HepG2 (cell line): Measurements from ENCODE around the gene NRL. TPM values are rescaled to one million over a fixed set of nuclear protein-coding genes. Genes with fewer than 3 reads are reported as not detected.

ENCODE experiments used
- ATAC-seq: fragments of 200-7000 bp; cut with Tn5 transposase; 3 replicates; pipeline ENCODE4 v1.9.1; 2020; ENCODE audit warnings: mild to moderate bottlenecking, moderate library complexity
- BruUV-seq: library from RNA; stranded (reverse); fragments of 400-500 nt; replicated peaks from 2 replicates; lab custom pipeline; 2021; lab: Mats Ljungman, UMichigan
- CTCF ChIA-PET: fragments of 300-600 bp; formaldehyde crosslinking; extraction: SDS; loops from one replicate; lab custom pipeline; 2021; ENCODE audit warnings: low total read pairs, inconsistent platforms, low intra/inter-chr PET ratio; lab: Yijun Ruan, JAX
- POLR2A ChIA-PET: fragments of 350-600 bp; sonication (Branson Sonifier 250); formaldehyde crosslinking; loops from one replicate; lab custom pipeline; 2020; ENCODE audit warnings: antibody characterized with exemption, inconsistent platforms; lab: Yijun Ruan, JAX
- DNase-seq: peaks from one replicate; pipeline ENCODE4 v3.0.0-alpha.2; 2015; ENCODE audit warnings: low spot score
- FAIRE-seq: peaks from 3 replicates; lab custom pipeline; 2011; peaks lifted over from hg19 to GRCh38; lab: Jason Lieb, UNC
- H2AFZ ChIP-seq: one replicate; pipeline ENCODE4 v1.6.1; 2011; ENCODE audit warnings: low read length, inconsistent platforms
- H3K27ac ChIP-seq: fragments of 300-600 bp; 3 replicates; pipeline ENCODE4 v1.8.0; 2011; ENCODE audit warnings: mixed run types, mild to moderate bottlenecking, mixed read lengths, low read length, inconsistent platforms; ENCODE audit not compliant: insufficient read depth; ENCODE audit errors: extremely low read length
- H3K27me3 ChIP-seq, 2 experiments: fragments of 200-600 bp in 1 of 2; 2 replicates in 1 of 2; 3 replicates in 1 of 2; pipeline versions ENCODE4 v1.6.0 to v1.8.0; 2011; ENCODE audit warnings: low read length in 2 of 2, mild to moderate bottlenecking in 2 of 2, moderate library complexity in 2 of 2, inconsistent platforms in 1 of 2; ENCODE audit not compliant: insufficient read depth in 2 of 2, control insufficient read depth in 1 of 2
- H3K36me3 ChIP-seq, 2 experiments: fragments of 200-600 bp in 1 of 2; replicated peaks in 1 of 2; 2 replicates in 1 of 2; 3 replicates in 1 of 2; pipeline versions ENCODE4 v1.5.1 to v1.8.0; 2011; ENCODE audit warnings: low read length in 2 of 2, inconsistent platforms in 1 of 2; ENCODE audit not compliant: insufficient read depth in 2 of 2, control insufficient read depth in 1 of 2
- H3K4me1 ChIP-seq: 2 replicates; pipeline ENCODE4 v1.5.1; 2012; ENCODE audit warnings: low read length, inconsistent platforms; ENCODE audit not compliant: insufficient read depth
- H3K4me2 ChIP-seq: 2 replicates; pipeline ENCODE4 v1.6.0; 2011; ENCODE audit warnings: low read depth, low read length, inconsistent platforms
- H3K4me3 ChIP-seq, 3 experiments: fragments of 200-600 bp in 1 of 3; sonication (generic), shearing (Covaris generic) in 1 of 3; replicated peaks in 1 of 3; 2 replicates each; pipeline ENCODE4 v1.5.1; 2011 to 2016; ENCODE audit warnings: low read length in 3 of 3, inconsistent platforms in 2 of 3, low read depth in 2 of 3, mild to moderate bottlenecking in 2 of 3, control low read depth in 1 of 3, mixed read lengths in 1 of 3; ENCODE audit not compliant: insufficient read depth in 1 of 3
- H3K79me2 ChIP-seq: one replicate; pipeline ENCODE4 v1.6.1; 2011; ENCODE audit warnings: low read length, inconsistent platforms; ENCODE audit not compliant: insufficient read depth
- H3K9ac ChIP-seq: 2 replicates; pipeline ENCODE4 v1.6.0; 2011; ENCODE audit warnings: mild to moderate bottlenecking, low read depth, low read length, inconsistent platforms; ENCODE audit not compliant: insufficient read depth
- H3K9me3 ChIP-seq: 2 replicates; pipeline ENCODE4 v1.5.1; 2012; ENCODE audit warnings: mild to moderate bottlenecking, low read length
- H4K20me1 ChIP-seq: 2 replicates; pipeline ENCODE4 v1.6.0; 2011; ENCODE audit warnings: inconsistent platforms, mild to moderate bottlenecking, low read length, moderate library complexity; ENCODE audit not compliant: insufficient read depth
- ARNT2 ChIP-seq: sonication (generic); formaldehyde crosslinking; IDR thresholded peaks from 2 replicates; pipeline ENCODE4 v1.8.0; 2022; ENCODE audit warnings: mild to moderate bottlenecking, low read depth, missing genetic modification reagents, moderate library complexity
- CC2D1A ChIP-seq: sonication (generic); formaldehyde crosslinking; IDR thresholded peaks from 2 replicates; pipeline ENCODE4 v1.8.1; 2023; ENCODE audit warnings: mild to moderate bottlenecking, missing genetic modification reagents
- CENPT ChIP-seq: sonication (generic); formaldehyde crosslinking; IDR thresholded peaks from 2 replicates; pipeline ENCODE4 v1.8.0; 2022; ENCODE audit warnings: low read depth, mild to moderate bottlenecking, moderate library complexity, missing genetic modification reagents
- EED ChIP-seq: sonication (generic); formaldehyde crosslinking; IDR thresholded peaks from 2 replicates; pipeline ENCODE4 v1.5.0; 2020; ENCODE audit warnings: mild to moderate bottlenecking, missing genetic modification reagents
- ELF4 ChIP-seq: sonication (generic); formaldehyde crosslinking; IDR thresholded peaks from 2 replicates; pipeline ENCODE4 v1.5.0; 2020; ENCODE audit warnings: missing genetic modification reagents, mild to moderate bottlenecking, moderate library complexity, borderline replicate concordance
- GZF1 ChIP-seq: sonication (generic); formaldehyde crosslinking; IDR thresholded peaks from 2 replicates; pipeline ENCODE4 v1.5.1; 2020; ENCODE audit warnings: mild to moderate bottlenecking, missing genetic modification reagents
- HNRNPK ChIP-seq: fragments of 200-400 bp; formaldehyde crosslinking; IDR thresholded peaks from 2 replicates; pipeline ENCODE4 v1.6.1; 2018; ENCODE audit warnings: low read length, low read depth, moderate library complexity, mild to moderate bottlenecking; ENCODE audit not compliant: poor library complexity, severe bottlenecking
- MTA3 ChIP-seq: sonication (generic); formaldehyde crosslinking; IDR thresholded peaks from 2 replicates; pipeline ENCODE4 v1.4.0; 2020; ENCODE audit warnings: missing genetic modification reagents
- SRSF1 ChIP-seq: fragments of 200-400 bp; formaldehyde crosslinking; optimal IDR thresholded peaks from 2 replicates; pipeline ENCODE3; 2017; ENCODE audit warnings: mild to moderate bottlenecking, low read depth, low read length, moderate library complexity
- ZBTB3 ChIP-seq: sonication (generic); formaldehyde crosslinking; IDR thresholded peaks from 2 replicates; pipeline ENCODE4 v1.4.0; 2020; ENCODE audit warnings: low read depth, mild to moderate bottlenecking, moderate library complexity, missing genetic modification reagents, borderline replicate concordance
- ZBTB7A ChIP-seq: sonication (generic); formaldehyde crosslinking; IDR thresholded peaks from 2 replicates; pipeline ENCODE4 v1.8.0; 2022; ENCODE audit warnings: mild to moderate bottlenecking, missing genetic modification reagents
- ZNF33B ChIP-seq: sonication (generic); formaldehyde crosslinking; IDR thresholded peaks from 2 replicates; pipeline ENCODE4 v1.5.1; 2020; ENCODE audit warnings: mild to moderate bottlenecking, missing genetic modification reagents
- ZNF354B ChIP-seq: sonication (generic); formaldehyde crosslinking; IDR thresholded peaks from 2 replicates; pipeline ENCODE4 v1.8.0; 2022; ENCODE audit warnings: mild to moderate bottlenecking, missing genetic modification reagents
- ZNF562 ChIP-seq: sonication (generic); formaldehyde crosslinking; IDR thresholded peaks from 2 replicates; pipeline ENCODE4 v1.8.0; 2022; ENCODE audit warnings: missing genetic modification reagents, borderline replicate concordance
- ZNF879 ChIP-seq: sonication (generic); formaldehyde crosslinking; IDR thresholded peaks from 2 replicates; pipeline ENCODE4 v1.8.1; 2023; ENCODE audit warnings: missing genetic modification reagents
- ZSCAN21 ChIP-seq: sonication (generic); formaldehyde crosslinking; IDR thresholded peaks from 2 replicates; pipeline ENCODE4 v1.8.0; 2022; ENCODE audit warnings: mild to moderate bottlenecking, missing genetic modification reagents, moderate library complexity, borderline replicate concordance
- WGBS: methylation state at CpG from one replicate; pipeline ENCODE4 v1.1.6; 2017; ENCODE audit warnings: low lambda C conversion rate; 5-methylcytosine and 5-hydroxymethylcytosine counted together
- in situ Hi-C: cut with HindIII; loops from 2 replicates; pipeline ENCODE4 v1.10.0; 2017; ENCODE audit warnings: low pct_unique_long_range_greater_than_20kb; ENCODE audit not compliant: extremely low pct_ligation_motif_present
- intact Hi-C: fragments of 100-400 bp; cut with micrococcal nuclease; formaldehyde crosslinking; loops from one replicate; pipeline ENCODE4 v1.10.0; 2022; ENCODE audit not compliant: unreplicated experiment
- polyA plus RNA-seq, 8 experiments: library from polyadenylated mRNA; depleted of rRNA in 3 of 8; stranded (reverse) in 7 of 8; unstranded in 1 of 8; fragments of >200 nt; fragmentation: Illumina TruSeq in 4 of 8; extraction: Trizol in 4 of 8; gene quantifications; 2 replicates each; pipeline versions ENCODE4 v1.2.1 to v1.2.3, GENCODE V29; 2011 to 2016; ENCODE audit warnings: low read depth in 4 of 8, missing spikeins in 1 of 8, mixed read lengths in 1 of 8; ENCODE audit not compliant: insufficient read depth in 1 of 8
- total RNA-seq, 5 experiments: library from RNA; depleted of rRNA; stranded (reverse); fragments of >200 nt; fragmentation: Illumina TruSeq; extraction: Trizol; gene quantifications; 2 replicates each; pipeline ENCODE4 v1.2.3, GENCODE V29; 2016; ENCODE audit warnings: low read depth in 1 of 5
- TF ChIP-seq, protein P1 (sequence below): sonication (generic); formaldehyde crosslinking; IDR thresholded peaks from 2 replicates; pipeline ENCODE4 v1.4.0; 2020; ENCODE audit warnings: missing genetic modification reagents, borderline replicate concordance
- TF ChIP-seq, protein P2 (sequence below): sonication (generic); formaldehyde crosslinking; IDR thresholded peaks from 2 replicates; pipeline ENCODE4 v1.5.0; 2020; ENCODE audit warnings: missing genetic modification reagents

NRL gene
- total and polyA plus RNA-seq, 2 of the 13 experiments (the other 11 are each of a cell fraction or from before 2014, with no cell fraction given): 2.5 to 4.7 TPM

DNA sequence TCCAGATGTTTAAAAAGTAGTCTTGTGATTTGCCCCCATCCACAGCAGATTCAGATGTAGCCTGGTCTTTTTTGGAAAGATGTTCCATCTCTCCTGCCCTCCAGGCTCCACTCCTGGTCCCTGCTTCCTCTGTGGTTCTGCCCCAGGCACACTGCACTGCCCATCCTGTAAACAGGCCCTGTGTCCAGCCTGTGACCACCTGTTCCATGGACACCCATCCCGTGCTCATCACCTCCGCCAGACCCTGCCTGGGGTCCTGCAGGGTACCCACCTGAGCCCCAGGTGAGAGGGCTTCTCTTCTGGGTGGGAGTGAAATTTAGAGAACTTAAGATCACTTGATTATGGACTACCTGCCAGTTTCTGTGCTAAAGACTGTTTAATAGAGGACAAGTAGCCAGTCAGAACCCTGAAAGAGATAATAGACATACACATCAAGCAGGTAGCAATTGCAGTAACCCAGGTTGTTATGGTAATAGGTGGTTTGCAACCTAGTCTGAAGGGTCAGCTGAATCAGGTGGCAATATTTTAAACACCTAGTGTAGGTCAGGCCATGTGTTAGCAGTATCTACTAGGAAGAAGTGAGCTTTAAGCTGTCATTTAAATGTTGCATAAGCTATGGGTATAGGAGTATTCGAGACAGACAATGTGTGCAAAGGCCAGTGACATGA lies 34.7 kb upstream of the NRL start (continued):
- TF ChIP-seq ZNF354B (CRISPR knock-in tag) (no peak), ZBTB7A (CRISPR knock-in tag) (peak; percentile 60; the same call in 1 of the 2 replicates), ZNF879 (CRISPR knock-in tag) (no peak), ZNF562 (no peak), HNRNPK (no peak), SRSF1 (no peak), ELF4 (CRISPR knock-in tag) (no peak), CENPT (CRISPR knock-in tag) (0 out of 2 replicates have a peak, but pooled peaks have one; percentile 67)
- TF ChIP-seq, all 625 proteins: peak for 10

DNA sequence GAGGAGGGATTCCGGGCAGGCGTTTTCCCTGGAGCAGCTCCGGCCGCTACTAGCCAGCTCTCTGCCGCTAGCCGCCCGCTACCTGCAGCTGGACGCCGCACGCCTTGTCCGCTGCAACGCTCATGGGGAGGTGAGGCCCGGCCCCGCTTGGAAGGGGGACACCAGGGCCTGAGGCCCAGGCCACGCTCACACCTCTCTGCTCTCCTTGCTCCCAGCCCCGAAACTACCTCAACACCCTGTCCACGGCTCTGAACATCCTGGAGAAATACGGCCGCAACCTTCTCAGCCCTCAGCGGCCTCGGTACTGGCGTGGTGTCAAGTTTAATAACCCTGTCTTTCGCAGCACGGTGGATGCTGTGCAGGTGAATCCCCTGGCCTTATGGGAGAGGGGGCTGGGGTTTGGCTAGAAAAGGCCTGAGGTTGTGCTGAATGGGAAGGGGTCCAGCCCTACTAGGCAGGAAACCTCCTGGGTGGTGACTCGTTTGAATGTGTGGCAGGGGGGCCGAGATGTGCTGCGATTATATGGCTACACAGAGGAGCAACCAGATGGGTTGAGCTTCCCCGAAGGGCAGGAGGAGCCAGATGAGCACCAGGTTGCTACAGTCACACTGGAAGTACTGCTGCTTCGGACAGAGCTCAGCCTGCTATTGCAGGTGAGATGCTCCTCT lies 33.1 kb upstream of the NRL start:
- H3K79me2 ChIP-seq: peaks cover 40% of the 10 kb centered on the region
- H3K36me3 ChIP-seq: peaks cover 40 to 56% of the 10 kb centered on the region in 2 experiments
- ChIA-PET CTCF (interaction anchor here (1.0 kb wide), 1 partner anchor 149 kb away, joined by 3 read pairs; no protein-coding TSS in a partner anchor), POLR2A (interaction anchor here (0.9 to 8.5 kb wide), 17 partner anchors 11 to 537 kb away, joined by 3 to 279 read pairs (median 33); partner anchors contain the start of genes CHMP4A, CIDEB, DCAF11 and FITM1)
- 2% methylated on average over 27 of the region's 29 CpGs for WGBS
- peaks cover 51% of the 10 kb centered on the region for H3K4me1 ChIP-seq
- no peak overlapping the region for H2AFZ ChIP-seq
- H3K9me3 ChIP-seq: no peaks in the 10 kb centered on the region
- DNase-seq (no peak), ATAC-seq (peak; percentile 5), FAIRE-seq (peak; percentile 30)
- H3K4me3 ChIP-seq: peak overlapping the region; percentile 91 to 100 (median 96)
- peak overlapping the region; percentile 98 for H3K4me2 ChIP-seq
- in situ Hi-C loops: loop anchor here (25.0 kb wide), 1 partner anchor 836 kb away; the partner anchor contains the start of genes BCL2L2, PABPN1 and PPP1R3E
- H3K27me3 ChIP-seq: peaks cover 0 to 3% of the 10 kb centered on the region in 2 experiments; a peak in 1 of 5 replicates
- peak overlapping the region; percentile 86 for H3K9ac ChIP-seq
- peak overlapping the region; percentile 45 for H3K27ac ChIP-seq
- H4K20me1 ChIP-seq: peaks cover 7% of the 10 kb centered on the region
- TSS peak; percentile 63 for BruUV-seq
- intact Hi-C loops: no loop called here
- TF ChIP-seq ZNF33B (CRISPR knock-in tag) (0 out of 2 replicates have a peak, but pooled peaks have one; percentile 59), ARNT2 (CRISPR knock-in tag) (0 out of 2 replicates have a peak, but pooled peaks have one; percentile 4), EED (CRISPR knock-in tag) (peak; percentile 92), GZF1 (CRISPR knock-in tag) (peak; percentile 93), ZSCAN21 (CRISPR knock-in tag) (no peak), CC2D1A (no peak), MTA3 (CRISPR knock-in tag) (no peak), ZBTB3 (CRISPR knock-in tag) (0 out of 2 replicates have a peak, but pooled peaks have one; percentile 12)
- TF ChIP-seq, protein P1, sequence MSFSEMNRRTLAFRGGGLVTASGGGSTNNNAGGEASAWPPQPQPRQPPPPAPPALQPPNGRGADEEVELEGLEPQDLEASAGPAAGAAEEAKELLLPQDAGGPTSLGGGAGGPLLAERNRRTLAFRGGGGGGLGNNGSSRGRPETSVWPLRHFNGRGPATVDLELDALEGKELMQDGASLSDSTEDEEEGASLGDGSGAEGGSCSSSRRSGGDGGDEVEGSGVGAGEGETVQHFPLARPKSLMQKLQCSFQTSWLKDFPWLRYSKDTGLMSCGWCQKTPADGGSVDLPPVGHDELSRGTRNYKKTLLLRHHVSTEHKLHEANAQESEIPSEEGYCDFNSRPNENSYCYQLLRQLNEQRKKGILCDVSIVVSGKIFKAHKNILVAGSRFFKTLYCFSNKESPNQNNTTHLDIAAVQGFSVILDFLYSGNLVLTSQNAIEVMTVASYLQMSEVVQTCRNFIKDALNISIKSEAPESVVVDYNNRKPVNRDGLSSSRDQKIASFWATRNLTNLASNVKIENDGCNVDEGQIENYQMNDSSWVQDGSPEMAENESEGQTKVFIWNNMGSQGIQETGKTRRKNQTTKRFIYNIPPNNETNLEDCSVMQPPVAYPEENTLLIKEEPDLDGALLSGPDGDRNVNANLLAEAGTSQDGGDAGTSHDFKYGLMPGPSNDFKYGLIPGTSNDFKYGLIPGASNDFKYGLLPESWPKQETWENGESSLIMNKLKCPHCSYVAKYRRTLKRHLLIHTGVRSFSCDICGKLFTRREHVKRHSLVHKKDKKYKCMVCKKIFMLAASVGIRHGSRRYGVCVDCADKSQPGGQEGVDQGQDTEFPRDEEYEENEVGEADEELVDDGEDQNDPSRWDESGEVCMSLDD (CRISPR knock-in tag): no peak
- TF ChIP-seq, protein P2, sequence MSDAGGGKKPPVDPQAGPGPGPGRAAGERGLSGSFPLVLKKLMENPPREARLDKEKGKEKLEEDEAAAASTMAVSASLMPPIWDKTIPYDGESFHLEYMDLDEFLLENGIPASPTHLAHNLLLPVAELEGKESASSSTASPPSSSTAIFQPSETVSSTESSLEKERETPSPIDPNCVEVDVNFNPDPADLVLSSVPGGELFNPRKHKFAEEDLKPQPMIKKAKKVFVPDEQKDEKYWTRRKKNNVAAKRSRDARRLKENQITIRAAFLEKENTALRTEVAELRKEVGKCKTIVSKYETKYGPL (CRISPR knock-in tag): no peak
